Esophagus (tissue), 2 donors: ENCODE measurements around the gene DDX28. TPM values are rescaled to one million over a fixed set of nuclear protein-coding genes. Genes with fewer than 3 reads are reported as not detected.
"Not testable (repeated sequence)": the region's sequence is repeated elsewhere in the genome, so short reads cannot be mapped to it uniquely, and the experiment has no call there.

Source experiments
- H3K27ac ChIP-seq, 2 donors: one replicate each; pipeline ENCODE4 v1.5.1; 2013; ENCODE audit warnings: low read depth in 2 of 2, mild to moderate bottlenecking in 2 of 2, inconsistent platforms in 1 of 2, low read length in 1 of 2, moderate library complexity in 1 of 2
- H3K27me3 ChIP-seq, 2 donors: one replicate each; pipeline ENCODE4 v1.6.1; 2013; ENCODE audit warnings: low read length in 2 of 2, control low read depth in 1 of 2, mild to moderate bottlenecking in 1 of 2; ENCODE audit not compliant: insufficient read depth in 2 of 2, control insufficient read depth in 1 of 2
- H3K36me3 ChIP-seq, 2 donors: one replicate each; pipeline ENCODE4 v1.6.1; 2013; ENCODE audit warnings: low read length in 1 of 2; ENCODE audit not compliant: control insufficient read depth in 2 of 2, insufficient read depth in 2 of 2
- H3K4me1 ChIP-seq, 2 donors: one replicate each; pipeline ENCODE4 v1.6.1; 2013; ENCODE audit warnings: low read length in 1 of 2; ENCODE audit not compliant: control insufficient read depth in 2 of 2, insufficient read depth in 2 of 2
- H3K4me3 ChIP-seq, 2 donors: one replicate each; pipeline ENCODE4 v1.5.1; 2013; ENCODE audit warnings: low read length in 2 of 2, mild to moderate bottlenecking in 2 of 2, low read depth in 1 of 2, moderate library complexity in 1 of 2
- H3K9me3 ChIP-seq, 2 donors: one replicate each; pipeline ENCODE4 v1.6.1; 2013; ENCODE audit warnings: mild to moderate bottlenecking in 2 of 2, low read depth in 1 of 2, low read length in 1 of 2, moderate library complexity in 1 of 2; ENCODE audit not compliant: control insufficient read depth in 2 of 2, insufficient read depth in 1 of 2
- WGBS, 2 donors: extraction: QIAGEN DNeasy Blood & Tissue Kit; methylation state at CpG; one replicate each; pipeline ENCODE4 v1.1.7; 2013; 5-methylcytosine and 5-hydroxymethylcytosine counted together
- polyA plus RNA-seq, 2 donors: library from polyadenylated mRNA; stranded (reverse); fragments of 200-250 nt; gene quantifications; one replicate each; pipeline ENCODE4 v1.2.3, GENCODE V29; 2013
- donor health status: healthy with polysubstance abuse.
- donor health status: Bipolar disorder and iron deficiency.

Gene DDX28
- polyA plus RNA-seq, 2 donors: 4.0 to 13.1 TPM

DNA sequence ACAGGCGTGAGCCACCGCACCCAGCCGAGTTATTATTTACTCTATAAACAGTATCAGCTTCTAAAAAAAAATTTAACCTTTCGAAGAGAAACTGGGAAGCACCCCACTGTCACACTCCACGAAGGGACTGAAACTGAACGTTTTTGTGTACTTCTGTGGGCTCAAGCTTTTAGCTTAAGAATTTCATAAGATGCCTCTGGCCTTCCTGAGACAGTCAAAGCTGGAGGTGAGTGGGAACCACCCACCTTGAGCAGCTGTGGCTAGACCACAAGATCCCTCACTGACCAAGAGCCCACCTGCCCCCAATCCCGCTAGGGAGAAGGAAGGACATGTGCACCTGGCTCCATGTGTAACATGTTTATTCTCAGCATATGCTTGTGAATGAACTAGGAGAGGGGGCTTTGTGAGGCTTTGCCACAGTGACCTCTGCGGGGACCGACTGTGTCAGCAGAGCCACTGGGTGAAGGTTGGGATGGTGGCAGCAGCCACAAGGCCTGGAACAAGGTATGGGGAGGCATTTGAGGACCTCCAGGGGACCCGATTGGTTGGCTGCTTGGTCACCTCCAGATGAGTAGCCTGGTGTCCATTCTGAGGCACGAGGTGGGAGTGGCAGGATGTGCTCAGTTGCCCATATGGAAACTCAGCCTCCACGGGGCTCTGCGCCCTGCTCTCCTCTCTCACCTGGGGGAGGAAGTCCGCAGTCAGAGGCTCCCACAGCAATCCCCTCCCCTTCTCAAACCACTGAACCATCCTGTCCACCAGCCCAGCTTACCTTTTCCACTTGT is 47.5 kb downstream of the DDX28 start:
- WGBS, 2 donors: 73 to 74% methylated on average over 14 of the region's 14 CpGs
- Histone ChIP-seq H3K36me3 (no peaks in the 10 kb centered on the region), H3K4me3 (no peak overlapping the region), H3K27ac (no peak overlapping the region), H3K9me3 (no peaks in the 10 kb centered on the region), H3K27me3 (no peaks in the 10 kb centered on the region), H3K4me1 (no peaks in the 10 kb centered on the region)

DNA sequence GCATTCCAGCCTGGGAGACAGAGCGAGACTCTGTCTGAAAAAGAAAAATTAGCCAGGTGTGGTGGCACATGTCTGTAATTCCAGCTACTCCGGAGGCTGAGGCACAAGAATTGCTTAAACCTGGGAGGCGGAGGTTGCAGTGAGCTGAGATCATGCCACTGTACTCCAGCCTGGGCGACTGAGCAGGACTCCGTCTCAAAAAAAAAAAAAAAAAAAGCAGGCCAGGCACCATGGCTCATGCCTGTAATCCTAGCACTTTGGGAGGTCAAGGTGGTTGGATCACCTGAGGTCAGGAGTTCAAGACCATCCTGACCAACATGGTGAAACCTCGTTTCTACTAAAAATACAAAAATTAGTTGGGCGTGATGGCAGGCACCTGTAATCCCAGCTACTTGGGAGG is 50.7 kb downstream of the DDX28 start:
- not testable (repeated sequence) for H3K27ac ChIP-seq, H3K9me3 ChIP-seq, H3K36me3 ChIP-seq, H3K27me3 ChIP-seq, H3K4me3 ChIP-seq, H3K4me1 ChIP-seq
- 89 to 93% methylated on average over 7 of the region's 7 CpGs for WGBS, 2 donors

DNA sequence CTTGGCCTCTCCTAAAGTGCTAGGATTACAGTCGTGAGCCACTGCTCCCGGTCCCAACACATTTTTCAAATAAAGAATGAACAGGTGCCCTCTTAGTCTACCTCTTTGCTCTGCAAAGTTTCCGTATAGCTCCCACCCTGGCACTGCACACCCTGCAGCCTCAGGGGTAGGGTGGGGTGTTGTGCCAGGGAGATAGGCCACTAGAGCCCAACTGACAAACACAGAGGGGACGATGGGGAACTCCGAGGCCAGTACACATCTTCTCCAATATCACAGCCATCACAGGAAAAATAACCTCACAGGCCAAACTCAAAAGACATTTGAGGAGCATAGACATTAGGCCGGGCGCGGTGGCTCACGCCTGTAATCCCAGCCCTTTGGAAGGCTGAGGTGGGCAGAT is 51.9 kb downstream of the DDX28 start:
- Histone ChIP-seq H3K4me1 (peaks cover 6 to 14% of the 10 kb centered on the region in 2 donors), H3K4me3 (no peak overlapping the region), H3K36me3 (no peaks in the 10 kb centered on the region), H3K27ac (no peak overlapping the region), H3K9me3 (no peaks in the 10 kb centered on the region), H3K27me3 (no peaks in the 10 kb centered on the region)
- 88 to 94% methylated on average over 9 of the region's 9 CpGs for WGBS, 2 donors

Other genes with a start within 250 kb of the DDX28 start
- gene RANBP10, start 216.7 kb downstream of the DDX28 start, polyA plus RNA-seq: 10 to 100 TPM in 1 of 2 donors, 1 to 10 TPM in 1; 8.4 to 10.2 TPM
- 1 to 10 TPM in 1 of 2 donors, under 1 TPM in 1; 0.72 to 1.8 TPM for gene TSNAXIP1, start 216.3 kb downstream of the DDX28 start, polyA plus RNA-seq
- 10 to 100 TPM in 1 of 2 donors, 1 to 10 TPM in 1; 6.8 to 17.9 TPM for gene THAP11, start 180.9 kb downstream of the DDX28 start, polyA plus RNA-seq
- 100 to 1,000 TPM in 1 of 2 donors, 10 to 100 TPM in 1; 95.4 to 109 TPM for gene NUTF2, start 176.3 kb downstream of the DDX28 start, polyA plus RNA-seq
- 10 to 100 TPM; 35.5 to 65.0 TPM for gene CENPT, start 175.5 kb downstream of the DDX28 start, polyA plus RNA-seq
- gene EDC4, start 150.2 kb downstream of the DDX28 start, polyA plus RNA-seq: 10 to 100 TPM; 26.9 to 27.7 TPM
- gene NRN1L, start 138.3 kb downstream of the DDX28 start, polyA plus RNA-seq: 1 to 10 TPM in 1 of 2 donors, under 1 TPM in 1; 0.41 to 1.5 TPM
- gene PSKH1, start 130.0 kb downstream of the DDX28 start, polyA plus RNA-seq: 10 to 100 TPM; 12.5 to 13.7 TPM
- under 1 TPM; 0.41 to 0.77 TPM for gene CTRL, start 91.4 kb downstream of the DDX28 start, polyA plus RNA-seq
- gene PSMB10, start 86.4 kb downstream of the DDX28 start, polyA plus RNA-seq: 10 to 100 TPM; 39.5 to 54.8 TPM
- 10 to 100 TPM in 1 of 2 donors, 1 to 10 TPM in 1; 6.2 to 22.9 TPM for gene LCAT, start 79.1 kb downstream of the DDX28 start, polyA plus RNA-seq
- gene SLC12A4, start 54.6 kb downstream of the DDX28 start, polyA plus RNA-seq: 10 to 100 TPM in 1 of 2 donors, 1 to 10 TPM in 1; 9.1 to 17.4 TPM
- under 1 TPM in 1 of 2 donors, not detected in 1; 0.01 TPM for gene DPEP3, start 42.7 kb downstream of the DDX28 start, polyA plus RNA-seq
- under 1 TPM; 0.41 to 0.57 TPM for gene DPEP2, start 23.7 kb downstream of the DDX28 start, polyA plus RNA-seq
- gene DPEP2NB, start 7.3 kb downstream of the DDX28 start, polyA plus RNA-seq: under 1 TPM in 1 of 2 donors, not detected in 1; 0.04 TPM
- gene DUS2, start 52 bp upstream of the DDX28 start, polyA plus RNA-seq: 10 to 100 TPM in 1 of 2 donors, 1 to 10 TPM in 1; 6.2 to 11.1 TPM
- gene NFATC3, start 62.1 kb upstream of the DDX28 start, polyA plus RNA-seq: 1 to 10 TPM; 4.0 to 5.5 TPM
- gene ESRP2, start 212.9 kb upstream of the DDX28 start, polyA plus RNA-seq: 10 to 100 TPM; 80.5 to 90.5 TPM
- gene PLA2G15, start 222.1 kb upstream of the DDX28 start, polyA plus RNA-seq: 1 to 10 TPM; 3.9 to 5.2 TPM
- 1 to 10 TPM; 4.1 to 4.2 TPM for gene SLC7A6, start 241.3 kb upstream of the DDX28 start, polyA plus RNA-seq